Esophagus muscularis mucosa (tissue), 4 donors: Measurements from ENCODE around the gene SLC13A3. TPM values are rescaled to one million over a fixed set of nuclear protein-coding genes. Genes with fewer than 3 reads are reported as not detected.

Experiments used
- DNase-seq: peaks from one replicate; pipeline ENCODE4 v3.0.0-alpha.2; 2017; ENCODE audit errors: extremely low spot score
- H3K27ac ChIP-seq, 4 donors: fragments of 200-600 bp; sonication (generic); replicated peaks in 1 of 4; 1 replicate in 3 of 4; 2 replicates in 1 of 4; pipeline ENCODE4 v1.5.1; 2016 to 2019; ENCODE audit warnings: mild to moderate bottlenecking in 1 of 4
- H3K27me3 ChIP-seq, 4 donors: fragments of 200-600 bp; sonication (generic); one replicate each; pipeline versions ENCODE4 v1.5.1 to v1.6.0; 2016 to 2019
- H3K36me3 ChIP-seq, 4 donors: fragments of 200-600 bp; sonication (generic); one replicate each; pipeline ENCODE4 v1.5.1; 2016 to 2019
- H3K4me1 ChIP-seq, 4 donors: fragments of 200-600 bp; sonication (generic); one replicate each; pipeline ENCODE4 v1.5.1; 2016 to 2019
- H3K4me3 ChIP-seq, 4 donors: fragments of 200-600 bp; sonication (generic); 1 replicate in 2 of 4; 2 replicates in 2 of 4; pipeline ENCODE4 v1.5.1; 2016 to 2019; ENCODE audit warnings: mild to moderate bottlenecking in 4 of 4, moderate library complexity in 1 of 4
- H3K9me3 ChIP-seq, 4 donors: fragments of 200-600 bp; sonication (generic); 1 replicate in 3 of 4; 2 replicates in 1 of 4; pipeline ENCODE4 v1.5.1; 2016 to 2019
- CTCF ChIP-seq, 3 experiments: fragments of 200-600 bp in 2 of 3; fragments of 450-650 bp in 1 of 3; sonication (generic) in 2 of 3; IDR thresholded peaks; one replicate each; pipeline ENCODE4 v1.5.1; 2017 to 2019; ENCODE audit warnings: antibody characterized with exemption in 3 of 3, mild to moderate bottlenecking in 2 of 3, moderate library complexity in 1 of 3
- EP300 ChIP-seq: sonication (generic); formaldehyde crosslinking; IDR thresholded peaks from one replicate; pipeline ENCODE4 v1.6.1; 2017; ENCODE audit warnings: antibody characterized with exemption
- POLR2A ChIP-seq: fragments of 450-650 bp; IDR thresholded peaks from one replicate; pipeline ENCODE4 v1.6.1; 2017; ENCODE audit warnings: antibody characterized with exemption, moderate library complexity, mild to moderate bottlenecking, low read depth
- POLR2AphosphoS5 ChIP-seq, 2 donors: sonication (generic); formaldehyde crosslinking; IDR thresholded peaks; one replicate each; pipeline ENCODE4 v1.6.1; 2017; ENCODE audit warnings: antibody characterized with exemption in 2 of 2
- WGBS: methylation state at CpG from one replicate; pipeline ENCODE4 v1.1.5; 2018; 5-methylcytosine and 5-hydroxymethylcytosine counted together
- intact Hi-C: fragments of 100-400 bp; cut with DNase I; formaldehyde crosslinking; loops from one replicate; pipeline ENCODE4 v1.15.1; 2023
- total RNA-seq, 4 donors: library from RNA; depleted of rRNA; stranded (reverse); fragments of >200 nt; gene quantifications; one replicate each; pipeline versions ENCODE4 v1.1.0 to v1.2.1, GENCODE V29; 2016

SLC13A3 gene
- total RNA-seq, 4 donors from 2014 or later = 0.42 to 0.66 (median 0.61) TPM

GRCh38 chr20:46559685-46560440, 91.4 kb downstream of the SLC13A3 start:
- intact Hi-C loops = no loop called here
- peaks cover 8 to 16% (median 14%) of the 10 kb centered on the region in 4 donors for H3K4me1 ChIP-seq
- H3K27me3 ChIP-seq = peaks cover 0 to 6% (median 0%) of the 10 kb centered on the region in 4 donors
- no peak overlapping the region for H3K27ac ChIP-seq
- H3K36me3 ChIP-seq = no peaks in the 10 kb centered on the region
- H3K4me3 ChIP-seq = no peak overlapping the region
- WGBS = 86% methylated on average over 7 of the region's 7 CpGs
- H3K9me3 ChIP-seq = no peaks in the 10 kb centered on the region
- TF ChIP-seq EP300 (no peak), CTCF (IDR thresholded peaks at IDR 0.05) (no peak), POLR2AphosphoS5 (IDR thresholded peaks at IDR 0.05) (no peak), POLR2A (no peak)
- no peak for DNase-seq

- peaks cover 0 to 6% (median 0%) of the 10 kb centered on the region in 4 donors for H3K27me3 ChIP-seq
- intact Hi-C loops = no loop called here
- H3K27ac ChIP-seq = no peak overlapping the region
- WGBS = 74% methylated on average over 3 of the region's 3 CpGs
- TF ChIP-seq CTCF (IDR thresholded peaks at IDR 0.05) (no peak), POLR2AphosphoS5 (IDR thresholded peaks at IDR 0.05) (no peak), POLR2A (no peak), EP300 (no peak)
- H3K9me3 ChIP-seq = no peaks in the 10 kb centered on the region
- DNase-seq = no peak
- no peaks in the 10 kb centered on the region for H3K36me3 ChIP-seq
- no peak overlapping the region for H3K4me3 ChIP-seq
- peaks cover 8 to 16% (median 14%) of the 10 kb centered on the region in 4 donors for H3K4me1 ChIP-seq
These were observed 92.3 kb downstream of the SLC13A3 start for GRCh38 chr20:46559001-46559400.

GRCh38 chr20:46558511-46558959, 92.7 kb downstream of the SLC13A3 start:
- 73% methylated on average over 2 of the region's 5 CpGs for WGBS
- intact Hi-C loops = no loop called here
- TF ChIP-seq POLR2AphosphoS5 (IDR thresholded peaks at IDR 0.05) (peak in 1 of 2 donors; percentile 28), CTCF (IDR thresholded peaks at IDR 0.05) (no peak)
- H3K27ac ChIP-seq = no peak overlapping the region
- H3K36me3 ChIP-seq = no peaks in the 10 kb centered on the region
- no peaks in the 10 kb centered on the region for H3K9me3 ChIP-seq
- no peak overlapping the region for H3K4me3 ChIP-seq
- peaks cover 0 to 6% (median 0%) of the 10 kb centered on the region in 4 donors for H3K27me3 ChIP-seq
- H3K4me1 ChIP-seq = peaks cover 8 to 16% (median 14%) of the 10 kb centered on the region in 4 donors
- no peak for DNase-seq

GRCh38 chr20:46557231-46557956, 93.9 kb downstream of the SLC13A3 start:
- peaks cover 0 to 6% (median 0%) of the 10 kb centered on the region in 4 donors for H3K27me3 ChIP-seq
- no peaks in the 10 kb centered on the region for H3K36me3 ChIP-seq
- H3K4me1 ChIP-seq = peaks cover 4 to 8% (median 7%) of the 10 kb centered on the region in 4 donors
- no peak for DNase-seq
- WGBS = 66% methylated on average over 8 of the region's 8 CpGs
- TF ChIP-seq POLR2AphosphoS5 (IDR thresholded peaks at IDR 0.05) (no peak), CTCF (IDR thresholded peaks at IDR 0.05) (no peak), EP300 (no peak), POLR2A (no peak)
- H3K27ac ChIP-seq = no peak overlapping the region
- no peaks in the 10 kb centered on the region for H3K9me3 ChIP-seq
- intact Hi-C loops = no loop called here
- no peak overlapping the region for H3K4me3 ChIP-seq
